ENCODE data around the gene ZNF35. TPM values are rescaled to one million over a fixed set of nuclear protein-coding genes. Genes with fewer than 3 reads are reported as not detected.
A peak's percentile ranks its signal among the peaks of the same experiment; 100 is the strongest.

Gene ZNF35
- total and polyA plus RNA-seq, 10 of the 15 experiments (the other 5 are each of a cell fraction or from before 2014, with no cell fraction given) = 9.3 to 21.1 (median 13.4) TPM

- TF ChIP-seq CTCF (IDR thresholded peaks at IDR 0.05 in 2 of 3, conservative IDR thresholded peaks at IDR 0.05 in 1 of 3; ENCODE audit: control insufficient read depth in 2 of 3, extremely low read depth in 1 of 3, insufficient read depth in 1 of 3, low read depth in 3 of 3, low read length in 3 of 3) = peak in 2 of 3 experiments; percentile 2 to 10; a peak in 1 of 6 replicates
- TF ChIP-seq, protein P1, sequence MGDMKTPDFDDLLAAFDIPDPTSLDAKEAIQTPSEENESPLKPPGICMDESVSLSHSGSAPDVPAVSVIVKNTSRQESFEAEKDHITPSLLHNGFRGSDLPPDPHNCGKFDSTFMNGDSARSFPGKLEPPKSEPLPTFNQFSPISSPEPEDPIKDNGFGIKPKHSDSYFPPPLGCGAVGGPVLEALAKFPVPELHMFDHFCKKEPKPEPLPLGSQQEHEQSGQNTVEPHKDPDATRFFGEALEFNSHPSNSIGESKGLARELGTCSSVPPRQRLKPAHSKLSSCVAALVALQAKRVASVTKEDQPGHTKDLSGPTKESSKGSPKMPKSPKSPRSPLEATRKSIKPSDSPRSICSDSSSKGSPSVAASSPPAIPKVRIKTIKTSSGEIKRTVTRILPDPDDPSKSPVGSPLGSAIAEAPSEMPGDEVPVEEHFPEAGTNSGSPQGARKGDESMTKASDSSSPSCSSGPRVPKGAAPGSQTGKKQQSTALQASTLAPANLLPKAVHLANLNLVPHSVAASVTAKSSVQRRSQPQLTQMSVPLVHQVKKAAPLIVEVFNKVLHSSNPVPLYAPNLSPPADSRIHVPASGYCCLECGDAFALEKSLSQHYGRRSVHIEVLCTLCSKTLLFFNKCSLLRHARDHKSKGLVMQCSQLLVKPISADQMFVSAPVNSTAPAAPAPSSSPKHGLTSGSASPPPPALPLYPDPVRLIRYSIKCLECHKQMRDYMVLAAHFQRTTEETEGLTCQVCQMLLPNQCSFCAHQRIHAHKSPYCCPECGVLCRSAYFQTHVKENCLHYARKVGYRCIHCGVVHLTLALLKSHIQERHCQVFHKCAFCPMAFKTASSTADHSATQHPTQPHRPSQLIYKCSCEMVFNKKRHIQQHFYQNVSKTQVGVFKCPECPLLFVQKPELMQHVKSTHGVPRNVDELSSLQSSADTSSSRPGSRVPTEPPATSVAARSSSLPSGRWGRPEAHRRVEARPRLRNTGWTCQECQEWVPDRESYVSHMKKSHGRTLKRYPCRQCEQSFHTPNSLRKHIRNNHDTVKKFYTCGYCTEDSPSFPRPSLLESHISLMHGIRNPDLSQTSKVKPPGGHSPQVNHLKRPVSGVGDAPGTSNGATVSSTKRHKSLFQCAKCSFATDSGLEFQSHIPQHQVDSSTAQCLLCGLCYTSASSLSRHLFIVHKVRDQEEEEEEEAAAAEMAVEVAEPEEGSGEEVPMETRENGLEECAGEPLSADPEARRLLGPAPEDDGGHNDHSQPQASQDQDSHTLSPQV (IDR thresholded peaks at IDR 0.05) = no peak
- TF ChIP-seq RELB (IDR thresholded peaks at IDR 0.05; ENCODE audit: low read depth) = peak; percentile 60; the same call in 1 of the 2 replicates
- peak; percentile 55; the same call in 2 of the 3 replicates for TF ChIP-seq POU2F2 (IDR thresholded peaks at IDR 0.05; ENCODE audit: borderline replicate concordance, low read depth, low read length)
- TF ChIP-seq EZH2 (IDR thresholded peaks at IDR 0.05; ENCODE audit: borderline replicate concordance, control insufficient read depth, low read depth, low read length) = no peak
- TF ChIP-seq SKIL (IDR thresholded peaks at IDR 0.05; ENCODE audit: low read depth, poor library complexity, severe bottlenecking) = peak; percentile 47
- TF ChIP-seq ZNF217 (IDR thresholded peaks at IDR 0.05) = no peak
- TF ChIP-seq CBX5 (IDR thresholded peaks at IDR 0.05; ENCODE audit: low read depth) = no peak
- TF ChIP-seq USF1 (IDR thresholded peaks at IDR 0.05; ENCODE audit: borderline replicate concordance, extremely low read length, insufficient read depth, low read depth, low read length) = no peak
- TF ChIP-seq CBFB (IDR thresholded peaks at IDR 0.05; ENCODE audit: low read depth) = 0 out of 2 replicates have a peak, but pooled peaks have one; percentile 42
- TF ChIP-seq MXI1 (IDR thresholded peaks at IDR 0.05; ENCODE audit: low read depth, low read length) = peak; percentile 8; the same call in 1 of the 2 replicates
- TF ChIP-seq HCFC1 (IDR thresholded peaks at IDR 0.05; ENCODE audit: low read length) = peak; percentile 56
- TF ChIP-seq SMAD1 (IDR thresholded peaks at IDR 0.05; ENCODE audit: low read depth, partially characterized antibody) = no peak
- peak in 1 of 2 experiments; percentile 57; a peak in 2 of 4 replicates for TF ChIP-seq ETV6 (conservative IDR thresholded peaks at IDR 0.05 in 1 of 2, IDR thresholded peaks at IDR 0.05 in 1 of 2; ENCODE audit: borderline replicate concordance in 1 of 2, low read depth in 1 of 2)
- 0 out of 2 replicates have a peak, but pooled peaks have one; percentile 53 for TF ChIP-seq EED (IDR thresholded peaks at IDR 0.05; ENCODE audit: low read depth)
- TF ChIP-seq NR2C1 (IDR thresholded peaks at IDR 0.05) = peak; percentile 71
Observed at GRCh38 chr3:44624749-44625480, 23.6 kb upstream of the ZNF35 start, which contains the start of gene ZNF197 (continued).
